ENCODE measurements around the gene MSRB3.
"Not testable (repeated sequence)": the region's sequence is repeated elsewhere in the genome, so short reads cannot be mapped to it uniquely, and the experiment has no call there.

MSRB3 gene

GRCh38 chr12:65292241-65292640, 13.8 kb downstream of the MSRB3 start:
- DNase-seq: no peak

DNA sequence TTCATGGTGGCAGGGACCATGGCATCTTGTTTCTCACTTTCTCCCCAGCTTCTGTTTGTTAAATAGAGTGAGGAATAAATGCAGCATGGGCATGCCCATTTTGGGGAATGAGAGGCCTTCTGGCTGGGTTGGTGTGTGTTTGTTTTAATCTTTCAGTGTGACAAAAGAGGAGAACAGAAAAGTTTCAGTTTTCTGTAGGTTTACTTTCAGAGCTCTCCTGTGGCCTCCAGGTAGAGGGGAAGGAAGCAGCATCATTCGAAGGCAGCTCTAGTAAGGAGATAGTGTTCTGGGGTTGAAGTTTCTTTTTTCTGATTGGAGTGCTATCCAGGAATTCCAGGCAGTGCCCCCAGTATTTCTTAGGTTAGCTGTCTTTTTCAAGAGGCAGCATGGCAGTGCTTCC, 15.3 kb downstream of the MSRB3 start:
- no peak for DNase-seq

GRCh38 chr12:65294641-65295262, 16.3 kb downstream of the MSRB3 start:
- DNase-seq: no peak

DNA sequence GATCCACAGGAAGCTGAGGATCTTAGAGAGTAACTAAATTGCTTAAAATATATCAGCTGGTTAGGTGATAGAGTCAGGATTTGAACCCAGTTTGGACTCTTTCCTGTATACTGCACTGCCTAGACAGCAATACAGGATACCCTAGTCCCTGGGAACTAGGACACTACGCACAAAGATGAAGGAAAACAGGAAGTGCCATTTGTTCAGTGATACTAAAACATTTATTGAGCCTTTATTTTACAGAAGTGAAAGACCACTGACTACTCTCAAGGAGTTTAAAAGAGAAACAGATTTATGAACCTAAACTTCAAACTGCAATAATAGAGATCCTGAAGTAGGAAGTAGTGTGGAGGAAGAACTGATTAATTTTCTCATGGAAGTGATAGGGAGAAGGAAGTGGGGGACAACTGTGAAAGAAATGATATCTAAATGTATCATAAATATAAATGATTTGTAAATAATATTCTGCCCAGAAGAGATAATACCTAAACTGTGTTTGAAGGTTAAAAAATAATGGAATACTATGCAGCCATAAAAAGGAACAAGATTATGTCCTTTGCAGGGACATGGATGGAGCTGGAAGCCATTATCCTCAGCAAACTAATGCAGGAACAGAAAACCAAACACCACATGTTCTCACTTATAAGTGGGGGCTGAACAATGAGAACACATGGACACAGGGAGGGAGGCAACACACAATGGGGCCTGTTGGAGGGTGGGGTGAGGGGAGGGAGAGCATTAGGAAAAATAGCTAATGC, 18.2 kb downstream of the MSRB3 start:
- no peak for DNase-seq

DNA sequence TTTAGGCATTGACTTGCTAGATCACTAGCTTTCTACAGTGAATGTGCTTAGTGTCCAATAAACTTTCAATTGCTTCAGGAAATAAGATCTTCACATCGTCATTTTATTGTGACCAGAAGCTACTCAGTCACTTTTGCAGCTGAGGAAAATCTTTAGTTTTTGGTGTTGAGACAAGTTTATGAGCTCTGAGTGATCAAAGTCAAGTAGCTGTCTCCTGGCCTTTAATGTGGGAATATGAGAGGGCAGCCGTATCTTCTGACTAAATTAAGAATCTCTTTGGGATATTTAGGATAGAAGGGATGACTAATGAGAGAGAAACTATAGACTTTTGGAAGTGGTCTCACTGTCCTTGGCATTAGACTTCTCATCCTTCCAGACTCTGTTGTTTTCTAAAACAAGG, 21.6 kb downstream of the MSRB3 start:
- no peak for DNase-seq

DNA sequence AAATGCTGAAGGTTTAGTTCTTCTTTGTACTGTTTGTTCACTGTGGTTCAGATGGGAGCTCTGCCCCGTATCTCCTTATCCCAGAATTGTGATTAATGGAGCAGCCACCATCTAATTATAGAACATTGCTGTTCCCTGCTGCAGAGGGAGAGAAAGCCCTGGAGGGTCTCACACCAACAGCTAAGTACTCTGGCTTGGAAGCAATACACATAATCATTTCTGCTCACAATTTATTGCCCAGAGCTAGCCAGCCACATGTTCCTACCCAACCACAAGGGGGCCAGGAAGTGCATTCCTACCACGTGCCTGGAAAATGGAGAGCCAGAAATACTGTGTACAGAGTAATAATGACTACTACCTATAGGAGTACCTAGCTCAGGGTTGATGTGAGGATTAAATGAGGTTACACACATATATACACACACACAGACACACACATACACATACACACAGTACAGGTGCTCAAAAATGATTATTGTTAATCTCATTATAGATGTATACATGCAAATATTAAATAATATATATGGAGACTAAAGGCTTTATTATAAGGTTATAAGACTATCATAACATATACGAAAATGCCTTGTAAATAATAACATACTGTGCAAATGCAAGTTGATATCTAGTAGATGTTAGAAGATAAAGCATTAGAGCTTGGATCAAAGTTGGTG, 22.3 kb downstream of the MSRB3 start:
- peak in 1 of 2 experiments; percentile 12 for DNase-seq

- DNase-seq: no peak
Observed at GRCh38 chr12:65302891-65303290, 24.4 kb downstream of the MSRB3 start.

DNA sequence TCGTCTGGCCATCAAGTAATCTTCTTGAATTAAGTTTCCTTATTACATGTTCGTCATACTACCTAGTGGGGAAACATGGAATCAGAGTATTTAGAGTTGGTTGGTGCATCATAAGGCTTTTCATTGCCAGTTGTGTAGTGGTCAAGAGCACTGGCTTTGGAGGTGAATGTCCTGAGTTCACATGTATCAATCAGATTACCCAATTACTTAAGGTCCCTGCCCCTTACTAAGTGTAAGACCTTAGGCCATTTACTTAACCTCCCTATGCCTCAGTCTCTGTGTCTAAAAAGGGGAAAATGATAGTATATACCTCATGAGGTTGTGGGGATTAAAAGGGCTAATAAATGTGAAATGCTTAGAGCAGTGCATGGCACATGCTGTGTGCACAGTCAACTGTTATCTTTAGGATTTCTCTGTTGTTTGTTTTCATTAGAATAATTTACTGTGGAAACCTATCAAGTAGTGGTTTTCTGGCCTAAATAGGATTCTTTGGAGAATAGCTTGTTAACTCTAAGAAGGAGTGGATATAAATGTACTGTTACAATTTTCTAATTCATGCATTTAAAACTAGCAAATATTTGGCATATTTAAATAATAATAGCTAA, 27.0 kb downstream of the MSRB3 start:
- no peak for DNase-seq

- DNase-seq: peak; percentile 36 to 46
Observed at GRCh38 chr12:65306366-65307168, 28.1 kb downstream of the MSRB3 start.

GRCh38 chr12:65307169-65307501, 28.7 kb downstream of the MSRB3 start:
- DNase-seq: no peak

- DNase-seq: no peak
Observed at GRCh38 chr12:65308006-65308405, 29.5 kb downstream of the MSRB3 start.

GRCh38 chr12:65308601-65309071, 30.2 kb downstream of the MSRB3 start:
- no peak for DNase-seq

- DNase-seq: no peak
Observed at GRCh38 chr12:65311260-65311659, 32.8 kb downstream of the MSRB3 start.

DNA sequence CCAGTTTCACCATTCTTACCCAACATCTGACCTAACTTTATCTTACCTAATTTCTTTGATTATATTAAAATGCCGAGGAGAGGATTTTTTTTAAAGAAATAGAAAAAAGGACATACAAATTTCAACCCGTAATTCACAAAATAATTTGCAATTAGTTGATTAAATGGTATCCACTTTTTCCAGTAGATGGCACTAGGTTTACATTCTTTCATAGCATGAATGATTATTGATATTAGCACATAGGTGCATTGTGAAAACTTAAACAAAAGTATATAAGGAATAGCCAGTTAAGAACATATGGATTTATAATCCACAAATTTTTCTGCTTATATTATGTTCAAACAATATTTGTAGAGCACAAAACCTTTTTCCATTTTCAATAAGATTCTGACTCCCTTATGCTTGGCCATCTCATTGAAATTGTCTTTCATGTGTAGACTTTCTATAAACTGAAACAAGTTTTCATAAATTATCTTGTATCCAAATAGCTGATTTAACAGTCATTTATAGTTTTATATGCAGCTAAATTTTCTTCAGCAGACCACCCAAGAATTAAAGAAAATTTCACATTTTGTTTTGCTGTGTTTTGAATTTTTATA, 35.3 kb downstream of the MSRB3 start:
- DNase-seq: peak in 1 of 2 experiments; percentile 24

GRCh38 chr12:65315238-65315637, 36.8 kb downstream of the MSRB3 start:
- not testable (repeated sequence) for DNase-seq

DNA sequence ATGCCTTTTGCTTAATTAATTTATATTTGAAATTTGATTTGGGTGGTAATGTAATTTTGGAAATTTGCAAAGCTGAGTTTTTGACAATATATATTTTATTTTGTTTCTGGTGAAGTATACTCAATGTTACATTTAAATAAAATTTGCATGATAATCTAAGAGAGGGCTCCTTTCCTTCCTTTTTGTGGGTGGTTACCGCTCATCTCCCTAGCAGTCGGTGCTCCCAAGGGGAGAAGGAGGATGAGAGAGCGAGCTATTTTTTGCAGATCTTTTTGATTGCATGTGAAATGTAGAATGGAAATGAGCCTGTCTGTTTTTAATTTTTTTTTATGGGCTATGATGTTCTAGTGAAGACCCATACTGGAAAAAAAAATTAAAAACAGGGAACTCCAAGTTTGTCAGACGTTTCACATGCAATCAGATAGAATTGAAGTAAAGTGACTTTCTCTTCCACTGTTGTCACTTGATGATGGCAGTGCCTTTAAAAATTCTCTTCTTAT, 39.8 kb downstream of the MSRB3 start:
- DNase-seq: no peak

DNA sequence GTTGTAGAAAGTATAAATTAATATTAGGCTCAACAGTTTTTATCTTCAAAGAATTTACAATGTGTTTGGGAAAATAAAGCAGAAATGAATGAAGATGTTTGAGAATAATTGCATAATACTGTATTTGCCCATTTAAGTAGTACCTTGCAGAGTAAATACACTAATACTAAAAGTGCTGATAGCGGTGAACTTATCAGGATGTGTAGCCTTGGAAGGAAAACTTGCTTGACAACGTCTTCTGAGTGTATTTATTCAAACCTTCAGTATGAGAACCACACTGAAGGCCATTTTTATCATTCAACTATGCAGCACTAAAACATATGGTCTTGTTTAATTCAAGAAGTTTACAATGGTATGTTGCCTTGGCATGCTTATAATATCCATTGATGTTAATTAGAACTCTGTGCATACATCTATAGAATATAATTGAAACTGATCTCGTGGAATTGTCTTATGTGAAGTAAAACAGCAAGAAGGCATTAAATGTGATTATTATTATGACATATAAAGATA, 41.3 kb downstream of the MSRB3 start:
- no peak for DNase-seq

- DNase-seq: no peak
Observed at GRCh38 chr12:65323070-65323469, 44.6 kb downstream of the MSRB3 start.

DNA sequence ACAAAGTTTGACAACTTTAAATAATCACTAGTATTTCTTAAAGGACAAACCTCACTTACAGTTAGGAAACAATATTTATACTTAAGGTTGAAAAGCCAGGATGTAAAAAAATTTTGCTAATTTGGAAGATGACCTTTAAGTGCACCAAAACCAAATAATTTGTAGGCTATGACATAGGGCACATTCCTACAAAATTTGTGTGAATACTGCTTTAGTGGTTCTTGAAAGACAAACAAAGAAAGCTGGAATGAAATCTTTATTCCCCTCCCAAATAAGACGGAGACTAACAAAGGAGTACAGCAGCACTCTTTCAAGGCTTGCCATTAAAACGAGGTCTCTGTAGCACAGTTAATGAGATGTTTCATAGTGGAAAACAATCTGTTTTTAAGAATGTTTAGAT, 45.6 kb downstream of the MSRB3 start:
- DNase-seq: no peak

GRCh38 chr12:65324551-65324950, 46.1 kb downstream of the MSRB3 start:
- no peak for DNase-seq

DNA sequence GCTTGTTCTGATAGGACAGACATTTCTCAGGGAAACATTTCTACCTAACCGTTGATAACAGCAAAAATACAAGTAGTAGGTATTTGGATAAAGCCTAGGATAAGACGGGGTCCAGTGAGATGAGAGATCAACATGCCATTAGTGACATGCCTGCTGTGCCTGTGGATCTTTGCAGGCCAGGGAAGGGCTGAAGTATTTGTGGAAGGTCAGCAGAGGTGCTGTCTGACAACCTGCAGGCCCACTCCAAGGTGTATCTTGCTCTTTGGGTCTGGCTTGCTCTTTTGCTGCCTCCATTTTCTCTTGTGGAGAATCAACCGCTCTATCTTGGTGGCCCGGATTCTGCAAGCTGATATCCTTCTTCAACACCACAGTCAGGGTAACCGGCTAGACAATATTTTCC, 46.7 kb downstream of the MSRB3 start:
- no peak for DNase-seq

DNA sequence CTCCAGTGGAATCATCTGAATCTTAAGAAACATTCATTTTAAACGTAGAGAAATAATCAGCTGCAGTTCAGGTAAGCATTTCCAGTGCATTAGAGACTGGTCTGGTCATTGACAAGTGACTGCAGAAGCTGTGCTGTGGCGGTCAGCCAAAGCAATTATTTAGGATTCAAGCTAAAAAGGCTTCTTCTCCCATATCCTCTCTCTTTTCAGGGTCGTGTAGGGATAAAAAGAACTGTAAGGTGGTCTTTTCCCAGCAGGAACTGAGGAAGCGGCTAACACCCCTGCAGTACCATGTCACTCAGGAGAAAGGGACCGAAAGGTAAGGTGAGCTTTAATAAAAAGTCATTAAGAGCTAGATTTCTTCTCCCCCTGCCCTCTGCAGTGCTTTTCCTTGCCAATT, 48.1 kb downstream of the MSRB3 start:
- DNase-seq: no peak

Measured in NCI-H524 (cell line).